SU-DHL-6 (cell line): ENCODE measurements around the gene CDKL1.
"Not testable (repeated sequence)": the region's sequence is repeated elsewhere in the genome, so short reads cannot be mapped to it uniquely, and the experiment has no call there.

Source experiments
- H2AFZ ChIP-seq: fragments of 200-600 bp; sonication (generic); 2 replicates; pipeline ENCODE4 v1.6.1; 2014; ENCODE audit warnings: low read depth, mild to moderate bottlenecking, moderate library complexity, mixed read lengths, antibody characterized with exemption, low read length; ENCODE audit not compliant: severe bottlenecking
- H3F3A ChIP-seq: fragments of 200-600 bp; shearing (Covaris generic); 2 replicates; pipeline ENCODE4 v1.6.0; 2016; ENCODE audit warnings: antibody characterized with exemption, mild to moderate bottlenecking; ENCODE audit not compliant: insufficient read depth
- H3K27ac ChIP-seq: fragments of 200-600 bp; sonication (generic); 2 replicates; pipeline ENCODE4 v1.5.1; 2016; ENCODE audit warnings: low read depth, mild to moderate bottlenecking, low read length, moderate library complexity, mixed read lengths
- H3K27me3 ChIP-seq: fragments of 200-600 bp; sonication (generic), shearing (Covaris generic); 2 replicates; pipeline ENCODE4 v1.6.0; 2014; ENCODE audit warnings: mild to moderate bottlenecking, low read length
- H3K36me3 ChIP-seq: fragments of 200-600 bp; sonication (generic); 2 replicates; pipeline ENCODE4 v1.6.1; 2014; ENCODE audit warnings: mild to moderate bottlenecking, low read length, mixed read lengths
- H3K4me2 ChIP-seq: fragments of 300-600, 200-600 bp; shearing (Covaris generic), sonication (generic); 2 replicates; pipeline ENCODE4 v1.6.0; 2014; ENCODE audit warnings: low read length, low read depth, mild to moderate bottlenecking; ENCODE audit not compliant: poor library complexity, severe bottlenecking
- H3K4me3 ChIP-seq: fragments of 200-600 bp; sonication (generic); 2 replicates; pipeline ENCODE4 v1.5.1; 2014; ENCODE audit warnings: antibody characterized with exemption, low read length, mild to moderate bottlenecking, mixed read lengths; ENCODE audit not compliant: insufficient read depth, poor library complexity, severe bottlenecking
- H3K79me2 ChIP-seq: fragments of 200-600 bp; sonication (generic); 2 replicates; pipeline ENCODE4 v1.6.1; 2014; ENCODE audit warnings: mild to moderate bottlenecking, low read length, moderate library complexity; ENCODE audit not compliant: insufficient read depth
- H3K9ac ChIP-seq: fragments of 200-600 bp; sonication (generic); 2 replicates; pipeline ENCODE4 v1.7.0; 2014; ENCODE audit warnings: mild to moderate bottlenecking, low read length
- H3K9me2 ChIP-seq: fragments of 200-600 bp; sonication (generic); replicated peaks from 2 replicates; pipeline ENCODE4 v1.6.1; 2014; ENCODE audit warnings: low read length; ENCODE audit not compliant: insufficient read depth
- H3K9me3 ChIP-seq: fragments of 200-600 bp; sonication (generic); 2 replicates; pipeline ENCODE4 v1.6.1; 2014; ENCODE audit warnings: low read length, mixed read lengths; ENCODE audit not compliant: insufficient read depth
- H4K20me1 ChIP-seq: fragments of 200-600 bp; sonication (generic); 2 replicates; pipeline ENCODE4 v1.6.1; 2014; ENCODE audit warnings: low read depth, mild to moderate bottlenecking, antibody characterized with exemption, low read length, moderate library complexity, mixed read lengths
- CTCF ChIP-seq: fragments of 200-600 bp; sonication (generic); IDR thresholded peaks from one replicate; pipeline ENCODE4 v1.5.1; 2017; ENCODE audit warnings: antibody characterized with exemption, mild to moderate bottlenecking, low read length, moderate library complexity; ENCODE audit not compliant: insufficient read depth, poor library complexity, severe bottlenecking
- EZH2phosphoT487 ChIP-seq: fragments of 200-600 bp; sonication (generic), shearing (Covaris generic); conservative IDR thresholded peaks from 2 replicates; pipeline ENCODE4 v1.6.1; 2018; ENCODE audit warnings: mild to moderate bottlenecking, antibody characterized with exemption, low read length, moderate library complexity, mixed read lengths

CDKL1 gene

GRCh38 chr14:50366115-50366514, 30.6 kb downstream of the CDKL1 start:
- Histone ChIP-seq H3K27me3 (no peaks in the 10 kb centered on the region), H3F3A (no peaks in the 10 kb centered on the region), H3K79me2 (no peaks in the 10 kb centered on the region), H3K4me3 (no peak overlapping the region), H3K27ac (no peak overlapping the region), H3K9me2 (no peaks in the 10 kb centered on the region), H4K20me1 (no peaks in the 10 kb centered on the region), H3K36me3 (no peaks in the 10 kb centered on the region), H2AFZ (no peak overlapping the region), H3K9me3 (no peaks in the 10 kb centered on the region), H3K4me2 (no peak overlapping the region), H3K9ac (no peak overlapping the region)
- TF ChIP-seq CTCF (no peak), EZH2phosphoT487 (no peak)

DNA sequence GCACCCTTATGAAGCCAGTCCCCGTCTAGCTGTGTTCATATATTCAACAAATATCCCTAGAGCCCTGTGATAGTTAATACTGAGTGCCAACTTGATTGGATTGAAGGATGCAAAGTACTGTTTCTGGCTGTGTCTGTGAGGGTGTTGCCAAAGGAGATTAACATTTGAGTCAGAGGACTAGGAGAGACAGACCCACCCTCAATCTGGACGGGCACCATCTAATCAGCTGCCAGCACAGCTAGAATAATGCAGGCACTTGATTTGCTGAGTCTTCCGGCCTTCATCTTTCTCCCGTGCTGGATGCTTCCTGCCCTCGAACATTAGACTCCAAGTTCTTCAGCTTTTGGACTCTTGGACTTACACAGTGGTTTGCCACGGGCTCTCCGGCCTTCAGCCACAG, 31.1 kb downstream of the CDKL1 start:
- H4K20me1 ChIP-seq, H3K79me2 ChIP-seq, H3K9me3 ChIP-seq: not testable (repeated sequence)

DNA sequence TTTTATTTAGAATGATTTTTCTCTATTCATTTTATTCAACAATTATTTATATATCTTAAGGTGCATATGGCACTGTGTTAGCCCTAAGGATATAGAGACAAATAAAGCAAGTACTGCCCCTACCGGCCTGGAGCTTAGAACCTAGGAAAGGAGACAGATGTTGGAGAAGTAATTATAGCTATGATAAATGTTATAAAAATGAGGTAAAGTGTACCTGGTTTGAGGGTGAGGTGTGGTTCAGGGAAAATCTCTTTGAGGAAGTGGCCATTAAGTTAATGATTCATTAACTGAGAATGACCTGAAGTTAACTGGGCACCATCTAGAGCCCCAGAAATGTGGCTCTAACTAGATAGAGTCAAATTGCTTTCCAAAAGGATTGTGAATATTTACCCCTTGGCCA, 31.9 kb downstream of the CDKL1 start:
- Histone ChIP-seq H3K36me3 (no peaks in the 10 kb centered on the region), H4K20me1 (no peaks in the 10 kb centered on the region), H3K9me3 (no peaks in the 10 kb centered on the region), H3K27me3 (no peaks in the 10 kb centered on the region), H2AFZ (no peak overlapping the region), H3K9ac (no peak overlapping the region), H3K4me2 (no peak overlapping the region), H3K79me2 (no peaks in the 10 kb centered on the region), H3F3A (no peaks in the 10 kb centered on the region), H3K4me3 (no peak overlapping the region), H3K27ac (no peak overlapping the region), H3K9me2 (no peaks in the 10 kb centered on the region)
- TF ChIP-seq CTCF (no peak), EZH2phosphoT487 (no peak)

More for the DNA sequence above, 31.1 kb downstream of the CDKL1 start:
- not testable (repeated sequence) for H3K36me3 ChIP-seq, H2AFZ ChIP-seq, H3K4me2 ChIP-seq, H3K27ac ChIP-seq, H3K9me2 ChIP-seq, H3F3A ChIP-seq, H3K9ac ChIP-seq, H3K27me3 ChIP-seq, H3K4me3 ChIP-seq

GRCh38 chr14:50363714-50364111, 33.0 kb downstream of the CDKL1 start:
- peak overlapping the region; percentile 27 for H3K4me3 ChIP-seq
- no peaks in the 10 kb centered on the region for H3K36me3 ChIP-seq

More at GRCh38 chr14:50363714-50364111, 33.0 kb downstream of the CDKL1 start:
- TF ChIP-seq EZH2phosphoT487 (no peak), CTCF (no peak)
- Histone ChIP-seq H3K27ac (no peak overlapping the region), H3K4me2 (peak overlapping the region; percentile 73), H3K79me2 (no peaks in the 10 kb centered on the region), H3F3A (no peaks in the 10 kb centered on the region), H3K27me3 (no peaks in the 10 kb centered on the region), H3K9me2 (no peaks in the 10 kb centered on the region), H3K9me3 (no peaks in the 10 kb centered on the region), H3K9ac (no peak overlapping the region; the same call in 1 of the 2 replicates), H4K20me1 (no peaks in the 10 kb centered on the region), H2AFZ (peak overlapping the region; percentile 80)
